ENCODE measurements around the gene ZNF804A.

Gene ZNF804A

GRCh38 chr2:184945824-184946223 lies 347.5 kb downstream of the ZNF804A start:
- DNase-seq (ENCODE audit: low spot score) = no peak

GRCh38 chr2:184956856-184957255 lies 358.5 kb downstream of the ZNF804A start:
- no peak for DNase-seq (ENCODE audit: low spot score)

DNA sequence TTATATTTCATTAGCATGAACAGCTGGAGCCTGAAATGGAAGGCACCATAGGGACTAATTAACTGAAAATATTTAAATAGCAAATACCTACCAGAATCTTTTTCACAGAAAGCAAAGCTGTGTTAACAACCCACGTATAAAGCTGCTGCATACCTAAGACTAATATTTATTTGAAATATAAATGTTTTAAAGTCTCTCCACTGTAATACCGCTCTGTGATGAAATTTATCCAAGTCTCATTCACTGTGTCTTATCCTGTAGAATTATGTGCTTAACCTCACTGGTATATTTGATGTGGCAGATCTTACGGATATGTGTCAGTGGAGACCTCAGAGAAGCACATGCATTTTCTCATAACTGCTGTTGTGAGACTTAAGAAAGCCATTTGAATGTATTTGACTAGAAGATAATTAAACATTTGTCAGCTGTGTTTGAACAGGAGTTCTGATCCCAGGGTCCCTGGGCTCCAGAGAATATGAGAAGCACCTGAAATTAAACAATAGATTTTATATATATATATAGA lies 373.3 kb downstream of the ZNF804A start:
- DNase-seq (ENCODE audit: low spot score) = no peak

Measured in CD4-positive, alpha-beta T cell treated with Interleukin-6 at 100 ng/mL for 8 hours (primary cell).